Stimulated activated CD8-positive, alpha-beta memory T cell treated with anti-CD3 and anti-CD28 coated beads, Interleukin-7, amount 100 ng/mL, for 4 hours (primary cell): ENCODE measurements around the gene FAM20A.

ENCODE experiments used
- DNase-seq, 2 donors: peaks; one replicate each; pipeline ENCODE4 v3.0.0-alpha.2; 2020; ENCODE audit warnings: low read depth in 2 of 2

The FAM20A gene

GRCh38 chr17:68565661-68566441, 35.3 kb downstream of the FAM20A start:
- DNase-seq: no peak

- no peak for DNase-seq
These were observed 36.6 kb downstream of the FAM20A start for GRCh38 chr17:68564415-68565111.

GRCh38 chr17:68562736-68563135, 38.4 kb downstream of the FAM20A start:
- no peak for DNase-seq

GRCh38 chr17:68560966-68561720, 40.0 kb downstream of the FAM20A start:
- DNase-seq: no peak

GRCh38 chr17:68559316-68559715, 41.9 kb downstream of the FAM20A start:
- DNase-seq: no peak

- no peak for DNase-seq
These were observed 44.6 kb downstream of the FAM20A start for GRCh38 chr17:68556551-68556950.

- no peak for DNase-seq
These were observed 56.9 kb downstream of the FAM20A start for GRCh38 chr17:68544111-68544915.

- DNase-seq: no peak
These were observed 58.3 kb downstream of the FAM20A start for GRCh38 chr17:68542698-68543463.

- no peak for DNase-seq
These were observed 59.4 kb downstream of the FAM20A start for GRCh38 chr17:68541816-68542215.

- no peak for DNase-seq
These were observed 60.2 kb downstream of the FAM20A start for GRCh38 chr17:68540981-68541380.

- DNase-seq: no peak
These were observed 61.4 kb downstream of the FAM20A start for GRCh38 chr17:68539548-68540467.

- no peak for DNase-seq
These were observed 65.2 kb downstream of the FAM20A start for GRCh38 chr17:68535922-68536321.

GRCh38 chr17:68534695-68535088, 66.5 kb downstream of the FAM20A start:
- no peak for DNase-seq

- no peak for DNase-seq
These were observed 67.1 kb downstream of the FAM20A start for GRCh38 chr17:68533887-68534694.

GRCh38 chr17:68532826-68533225, 68.3 kb downstream of the FAM20A start:
- no peak for DNase-seq

- no peak for DNase-seq
These were observed 69.9 kb downstream of the FAM20A start for GRCh38 chr17:68531252-68531651.

- no peak for DNase-seq
These were observed 73.9 kb downstream of the FAM20A start for GRCh38 chr17:68527314-68527713.

- DNase-seq: no peak
These were observed 74.6 kb downstream of the FAM20A start for GRCh38 chr17:68526548-68526947.

GRCh38 chr17:68522266-68522665, 78.9 kb downstream of the FAM20A start:
- no peak for DNase-seq
